DOHH2 (cell line): ENCODE results near the gene CAMKMT.

ENCODE experiments used
- H3F3A ChIP-seq: fragments of 200-600 bp; sonication (generic), shearing (Covaris generic); 2 replicates; pipeline ENCODE4 v1.6.0; 2016; ENCODE audit warnings: antibody characterized with exemption, mild to moderate bottlenecking; ENCODE audit not compliant: control insufficient read depth, insufficient read depth
- H3K27ac ChIP-seq: fragments of 200-600 bp; sonication (generic); 2 replicates; pipeline ENCODE4 v1.5.1; 2014; ENCODE audit warnings: low read depth, mild to moderate bottlenecking, low read length, moderate library complexity
- H3K27me3 ChIP-seq: fragments of 200-600 bp; sonication (generic); 2 replicates; pipeline ENCODE4 v1.6.1; 2014; ENCODE audit warnings: mild to moderate bottlenecking, low read length, mixed read lengths; ENCODE audit not compliant: control insufficient read depth
- H3K36me3 ChIP-seq: fragments of 200-600 bp; sonication (generic); 2 replicates; pipeline ENCODE4 v1.6.1; 2014; ENCODE audit warnings: mild to moderate bottlenecking, low read length, moderate library complexity, mixed read lengths; ENCODE audit not compliant: control insufficient read depth
- H3K4me1 ChIP-seq: fragments of 200-600 bp; sonication (generic); 2 replicates; pipeline ENCODE4 v1.6.1; 2014; ENCODE audit warnings: mild to moderate bottlenecking, low read length, mixed read lengths; ENCODE audit not compliant: control insufficient read depth
- H3K4me2 ChIP-seq: fragments of 200-600 bp; sonication (generic); 2 replicates; pipeline ENCODE4 v1.6.0; 2014; ENCODE audit warnings: mild to moderate bottlenecking, low read length, moderate library complexity
- H3K4me3 ChIP-seq: fragments of 200-600 bp; sonication (generic); 2 replicates; pipeline ENCODE4 v1.5.1; 2014; ENCODE audit warnings: mild to moderate bottlenecking, low read length, mixed read lengths
- H3K79me2 ChIP-seq: fragments of 200-600 bp; sonication (generic); 2 replicates; pipeline ENCODE4 v1.6.1; 2014; ENCODE audit warnings: mild to moderate bottlenecking, low read length, mixed read lengths; ENCODE audit not compliant: control insufficient read depth
- H3K9me2 ChIP-seq: fragments of 200-600 bp; sonication (generic); replicated peaks from 2 replicates; pipeline ENCODE4 v1.6.1; 2014; ENCODE audit warnings: mild to moderate bottlenecking, low read length, mixed read lengths; ENCODE audit not compliant: control insufficient read depth
- H3K9me3 ChIP-seq: fragments of 200-600 bp; sonication (generic); 2 replicates; pipeline ENCODE4 v1.6.1; 2014; ENCODE audit warnings: antibody characterized with exemption, low read length, mixed read lengths; ENCODE audit not compliant: control insufficient read depth, insufficient read depth
- H4K20me1 ChIP-seq: fragments of 200-600 bp; sonication (generic); 2 replicates; pipeline ENCODE4 v1.6.0; 2014; ENCODE audit warnings: low read depth, mild to moderate bottlenecking, antibody characterized with exemption, low read length, moderate library complexity; ENCODE audit not compliant: control insufficient read depth, insufficient read depth
- EZH2phosphoT487 ChIP-seq: fragments of 200-600 bp; sonication (generic); IDR thresholded peaks from 2 replicates; pipeline ENCODE4 v1.6.1; 2017; ENCODE audit warnings: borderline replicate concordance, mild to moderate bottlenecking, antibody characterized with exemption, low read length, moderate library complexity, mixed read lengths
- TF ChIP-seq, protein P1 (sequence below): fragments of 200-600 bp; sonication (generic); IDR thresholded peaks from one replicate; pipeline ENCODE4 v1.5.1; 2014; ENCODE audit warnings: antibody characterized with exemption, mild to moderate bottlenecking, low read depth, low read length; ENCODE audit not compliant: poor library complexity, severe bottlenecking

The CAMKMT gene

GRCh38 chr2:44682459-44682858 is 320.7 kb downstream of the CAMKMT start:
- Histone ChIP-seq H3K27me3 (no peaks in the 10 kb centered on the region), H3K79me2 (no peaks in the 10 kb centered on the region), H3K9me2 (no peaks in the 10 kb centered on the region), H3F3A (no peaks in the 10 kb centered on the region), H3K4me3 (no peak overlapping the region), H3K4me1 (no peaks in the 10 kb centered on the region), H3K27ac (no peak overlapping the region), H3K4me2 (no peak overlapping the region), H3K36me3 (no peaks in the 10 kb centered on the region), H4K20me1 (no peaks in the 10 kb centered on the region), H3K9me3 (no peaks in the 10 kb centered on the region)
- TF ChIP-seq, protein P1, sequence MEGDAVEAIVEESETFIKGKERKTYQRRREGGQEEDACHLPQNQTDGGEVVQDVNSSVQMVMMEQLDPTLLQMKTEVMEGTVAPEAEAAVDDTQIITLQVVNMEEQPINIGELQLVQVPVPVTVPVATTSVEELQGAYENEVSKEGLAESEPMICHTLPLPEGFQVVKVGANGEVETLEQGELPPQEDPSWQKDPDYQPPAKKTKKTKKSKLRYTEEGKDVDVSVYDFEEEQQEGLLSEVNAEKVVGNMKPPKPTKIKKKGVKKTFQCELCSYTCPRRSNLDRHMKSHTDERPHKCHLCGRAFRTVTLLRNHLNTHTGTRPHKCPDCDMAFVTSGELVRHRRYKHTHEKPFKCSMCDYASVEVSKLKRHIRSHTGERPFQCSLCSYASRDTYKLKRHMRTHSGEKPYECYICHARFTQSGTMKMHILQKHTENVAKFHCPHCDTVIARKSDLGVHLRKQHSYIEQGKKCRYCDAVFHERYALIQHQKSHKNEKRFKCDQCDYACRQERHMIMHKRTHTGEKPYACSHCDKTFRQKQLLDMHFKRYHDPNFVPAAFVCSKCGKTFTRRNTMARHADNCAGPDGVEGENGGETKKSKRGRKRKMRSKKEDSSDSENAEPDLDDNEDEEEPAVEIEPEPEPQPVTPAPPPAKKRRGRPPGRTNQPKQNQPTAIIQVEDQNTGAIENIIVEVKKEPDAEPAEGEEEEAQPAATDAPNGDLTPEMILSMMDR = no peak

DNA sequence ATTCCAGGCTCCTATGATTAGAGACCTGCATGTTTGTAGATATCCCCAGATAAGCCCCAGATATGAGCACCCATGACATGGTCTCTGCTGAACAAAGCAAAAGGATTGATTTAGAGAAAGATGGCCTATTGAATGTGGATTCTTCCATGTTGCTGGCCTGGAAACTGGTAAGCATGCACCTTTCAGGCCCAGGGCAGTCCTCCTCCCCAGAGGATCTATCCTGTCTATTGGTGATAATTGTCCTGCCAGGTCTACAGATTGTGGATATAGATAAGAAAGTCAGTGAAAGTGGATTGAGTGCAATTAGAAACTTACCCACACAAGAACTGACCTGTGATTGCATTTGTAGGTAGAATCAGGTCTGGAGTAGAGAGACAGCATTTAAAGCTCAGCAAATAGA is 322.8 kb downstream of the CAMKMT start:
- Histone ChIP-seq H3K36me3 (no peaks in the 10 kb centered on the region), H3K4me1 (peaks cover 2% of the 10 kb centered on the region), H3K27ac (no peak overlapping the region), H3K27me3 (no peaks in the 10 kb centered on the region), H3F3A (no peaks in the 10 kb centered on the region), H3K4me2 (no peak overlapping the region), H3K9me3 (no peaks in the 10 kb centered on the region), H3K4me3 (no peak overlapping the region), H3K79me2 (no peaks in the 10 kb centered on the region), H4K20me1 (no peaks in the 10 kb centered on the region), H3K9me2 (no peaks in the 10 kb centered on the region)
- TF ChIP-seq, protein P1 = no peak
- no peak for TF ChIP-seq EZH2phosphoT487

DNA sequence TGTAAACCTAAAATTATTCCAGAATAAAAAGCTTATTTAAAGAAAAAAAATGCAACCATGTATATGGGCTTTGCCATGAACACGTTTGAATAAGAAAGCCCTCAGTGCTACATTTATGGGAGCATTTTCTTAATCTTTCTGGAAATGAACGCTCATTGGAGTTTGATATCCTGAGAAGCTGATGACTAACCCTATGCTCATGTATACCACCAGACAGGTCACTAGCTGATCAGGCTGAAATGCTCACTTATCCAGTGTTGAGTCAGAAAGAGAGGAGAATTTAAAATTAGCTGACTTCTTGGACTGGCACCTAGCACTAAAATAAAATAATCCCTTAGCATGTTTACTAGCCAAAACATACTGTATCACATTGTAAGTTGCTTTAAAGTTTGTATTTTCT is 324.8 kb downstream of the CAMKMT start:
- Histone ChIP-seq H3K36me3 (no peaks in the 10 kb centered on the region), H3K9me3 (no peaks in the 10 kb centered on the region), H3K4me3 (no peak overlapping the region), H3K4me2 (no peak overlapping the region), H3F3A (no peaks in the 10 kb centered on the region), H3K9me2 (no peaks in the 10 kb centered on the region), H3K27ac (no peak overlapping the region), H3K4me1 (peaks cover 3% of the 10 kb centered on the region), H3K79me2 (no peaks in the 10 kb centered on the region), H4K20me1 (no peaks in the 10 kb centered on the region), H3K27me3 (no peaks in the 10 kb centered on the region)
- TF ChIP-seq EZH2phosphoT487 = no peak
- TF ChIP-seq, protein P1 = no peak
